ENCODE measurements around the gene FGF13. TPM values are rescaled to one million over a fixed set of nuclear protein-coding genes. Genes with fewer than 3 reads are reported as not detected.

The FGF13 gene
- total RNA-seq, 1 donor from 2014 or later: 1.7 TPM

DNA sequence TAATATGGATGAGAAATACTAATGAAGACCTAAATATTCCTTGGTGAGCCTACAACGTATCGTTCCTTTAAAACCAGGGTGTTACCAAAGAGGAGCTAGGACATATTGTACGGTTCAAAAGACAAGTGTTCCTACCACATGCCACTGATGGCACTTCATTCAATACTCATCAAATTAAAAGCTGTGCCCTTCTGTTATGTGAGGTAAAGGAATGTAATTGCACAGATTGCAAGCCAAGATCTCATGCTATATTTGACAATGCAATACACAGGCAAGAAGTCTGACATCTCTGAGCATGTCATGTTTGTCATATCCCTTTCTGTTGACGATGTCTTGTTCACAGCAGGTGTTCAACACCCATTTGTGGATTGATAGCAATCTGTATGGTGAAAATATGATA is 6.9 kb downstream of the FGF13 start:
- TF ChIP-seq, protein P1, sequence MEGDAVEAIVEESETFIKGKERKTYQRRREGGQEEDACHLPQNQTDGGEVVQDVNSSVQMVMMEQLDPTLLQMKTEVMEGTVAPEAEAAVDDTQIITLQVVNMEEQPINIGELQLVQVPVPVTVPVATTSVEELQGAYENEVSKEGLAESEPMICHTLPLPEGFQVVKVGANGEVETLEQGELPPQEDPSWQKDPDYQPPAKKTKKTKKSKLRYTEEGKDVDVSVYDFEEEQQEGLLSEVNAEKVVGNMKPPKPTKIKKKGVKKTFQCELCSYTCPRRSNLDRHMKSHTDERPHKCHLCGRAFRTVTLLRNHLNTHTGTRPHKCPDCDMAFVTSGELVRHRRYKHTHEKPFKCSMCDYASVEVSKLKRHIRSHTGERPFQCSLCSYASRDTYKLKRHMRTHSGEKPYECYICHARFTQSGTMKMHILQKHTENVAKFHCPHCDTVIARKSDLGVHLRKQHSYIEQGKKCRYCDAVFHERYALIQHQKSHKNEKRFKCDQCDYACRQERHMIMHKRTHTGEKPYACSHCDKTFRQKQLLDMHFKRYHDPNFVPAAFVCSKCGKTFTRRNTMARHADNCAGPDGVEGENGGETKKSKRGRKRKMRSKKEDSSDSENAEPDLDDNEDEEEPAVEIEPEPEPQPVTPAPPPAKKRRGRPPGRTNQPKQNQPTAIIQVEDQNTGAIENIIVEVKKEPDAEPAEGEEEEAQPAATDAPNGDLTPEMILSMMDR (IDR thresholded peaks at IDR 0.05; ENCODE audit: borderline replicate concordance): no peak
- H3K27ac ChIP-seq (replicated peaks): no peak overlapping the region
- H3K27me3 ChIP-seq (ENCODE audit: low read depth): peaks cover under 1% of the 10 kb centered on the region
- no peak for DNase-seq
- no peak overlapping the region for H3K4me3 ChIP-seq
- no peaks in the 10 kb centered on the region for H3K4me1 ChIP-seq
- H3K9me3 ChIP-seq (replicated peaks): no peaks in the 10 kb centered on the region
- no peaks in the 10 kb centered on the region for H3K36me3 ChIP-seq
- intact Hi-C loops (cut with micrococcal nuclease): no loop called here

- Histone ChIP-seq H3K27me3 (ENCODE audit: low read depth) (no peaks in the 10 kb centered on the region), H3K27ac (replicated peaks) (no peak overlapping the region), H3K9me3 (replicated peaks) (no peaks in the 10 kb centered on the region), H3K4me3 (no peak overlapping the region), H3K36me3 (no peaks in the 10 kb centered on the region), H3K4me1 (no peaks in the 10 kb centered on the region)
- TF ChIP-seq, protein P1 (IDR thresholded peaks at IDR 0.05; ENCODE audit: borderline replicate concordance): no peak
- DNase-seq: no peak
- intact Hi-C loops (cut with micrococcal nuclease): no loop called here
Measured at GRCh38 chrX:138704101-138704500, 7.4 kb downstream of the FGF13 start.

GRCh38 chrX:138692591-138692990 is 18.9 kb downstream of the FGF13 start:
- Histone ChIP-seq H3K27me3 (ENCODE audit: low read depth) (no peaks in the 10 kb centered on the region), H3K4me3 (no peak overlapping the region), H3K27ac (replicated peaks) (no peak overlapping the region), H3K9me3 (replicated peaks) (no peaks in the 10 kb centered on the region), H3K36me3 (no peaks in the 10 kb centered on the region), H3K4me1 (no peaks in the 10 kb centered on the region)
- intact Hi-C loops (cut with micrococcal nuclease): no loop called here
- TF ChIP-seq, protein P1 (IDR thresholded peaks at IDR 0.05; ENCODE audit: borderline replicate concordance): no peak
- DNase-seq: no peak

GRCh38 chrX:138691186-138691585 is 20.3 kb downstream of the FGF13 start:
- no peak for DNase-seq
- Histone ChIP-seq H3K9me3 (replicated peaks) (no peaks in the 10 kb centered on the region), H3K36me3 (no peaks in the 10 kb centered on the region), H3K4me1 (no peaks in the 10 kb centered on the region), H3K27me3 (ENCODE audit: low read depth) (no peaks in the 10 kb centered on the region), H3K27ac (replicated peaks) (no peak overlapping the region), H3K4me3 (no peak overlapping the region)
- intact Hi-C loops (cut with micrococcal nuclease): no loop called here
- TF ChIP-seq, protein P1 (IDR thresholded peaks at IDR 0.05; ENCODE audit: borderline replicate concordance): no peak

- no peak overlapping the region for H3K4me3 ChIP-seq
- no peaks in the 10 kb centered on the region for H3K4me1 ChIP-seq
- H3K9me3 ChIP-seq (replicated peaks): no peaks in the 10 kb centered on the region
- H3K36me3 ChIP-seq: no peaks in the 10 kb centered on the region
- intact Hi-C loops (cut with micrococcal nuclease): no loop called here
- TF ChIP-seq, protein P1 (IDR thresholded peaks at IDR 0.05; ENCODE audit: borderline replicate concordance): no peak
- no peak overlapping the region for H3K27ac ChIP-seq (replicated peaks)
- DNase-seq: no peak
- H3K27me3 ChIP-seq (ENCODE audit: low read depth): no peaks in the 10 kb centered on the region
Measured at GRCh38 chrX:138690591-138690990, 20.9 kb downstream of the FGF13 start.

- intact Hi-C loops (cut with micrococcal nuclease): no loop called here
- H3K36me3 ChIP-seq: no peaks in the 10 kb centered on the region
- TF ChIP-seq, protein P1 (IDR thresholded peaks at IDR 0.05; ENCODE audit: borderline replicate concordance): no peak
- no peak overlapping the region for H3K4me3 ChIP-seq
- DNase-seq: no peak
- H3K4me1 ChIP-seq: no peaks in the 10 kb centered on the region
- no peaks in the 10 kb centered on the region for H3K27me3 ChIP-seq (ENCODE audit: low read depth)
- H3K27ac ChIP-seq (replicated peaks): no peak overlapping the region
- H3K9me3 ChIP-seq (replicated peaks): no peaks in the 10 kb centered on the region
Measured at GRCh38 chrX:138683600-138683999, 27.9 kb downstream of the FGF13 start.
